Neural crest cell (in vitro differentiated cells): Measurements from ENCODE around the gene CDKL1. TPM values are rescaled to one million over a fixed set of nuclear protein-coding genes. Genes with fewer than 3 reads are reported as not detected.

Experiments used
- DNase-seq: peaks from one replicate; pipeline ENCODE4 v3.0.0; 2021; ENCODE audit warnings: low read depth, mixed read lengths, low spot score
- H3K27ac Mint-ChIP-seq: one replicate; pipeline ENCODE4 v1.8.0; 2021; ENCODE audit warnings: mild to moderate bottlenecking, mixed read lengths; ENCODE audit not compliant: unreplicated experiment
- H3K27me3 Mint-ChIP-seq: 2 replicates; pipeline ENCODE4 v1.8.0; 2021; ENCODE audit warnings: low read depth, mild to moderate bottlenecking, mixed read lengths
- H3K36me3 Mint-ChIP-seq: 2 replicates; pipeline ENCODE4 v1.8.0; 2021; ENCODE audit warnings: low read depth, mild to moderate bottlenecking, mixed read lengths
- H3K4me1 Mint-ChIP-seq: 2 replicates; pipeline ENCODE4 v1.8.0; 2021; ENCODE audit warnings: mixed read lengths
- H3K4me3 Mint-ChIP-seq: one replicate; pipeline ENCODE4 v1.8.0; 2021; ENCODE audit warnings: mild to moderate bottlenecking, mixed read lengths
- H3K9me3 Mint-ChIP-seq: 2 replicates; pipeline ENCODE4 v1.8.0; 2021; ENCODE audit warnings: mixed read lengths
- CTCF ChIP-seq: fragments of 200-600 bp; sonication (generic); conservative IDR thresholded peaks from 2 replicates; pipeline ENCODE4 v1.5.0; 2021; ENCODE audit warnings: antibody characterized with exemption, mild to moderate bottlenecking
- total RNA-seq: library from RNA; stranded (reverse); gene quantifications from 2 replicates; pipeline ENCODE4 v1.2.1, GENCODE V29; 2021

The CDKL1 gene
- total RNA-seq, 1 donor from 2014 or later: 6.1 TPM

- DNase-seq: no peak
- H3K36me3 Mint-ChIP-seq: peaks cover 6% of the 10 kb centered on the region
- peaks cover 24% of the 10 kb centered on the region for H3K4me1 Mint-ChIP-seq
- H3K9me3 Mint-ChIP-seq: no peaks in the 10 kb centered on the region
- no peak for TF ChIP-seq CTCF
- H3K27me3 Mint-ChIP-seq: peaks cover 10% of the 10 kb centered on the region
- peak overlapping the region; percentile 61 for H3K4me3 Mint-ChIP-seq
- H3K27ac Mint-ChIP-seq: no peak overlapping the region
Observed at GRCh38 chr14:50398189-50398580, 1.5 kb upstream of the CDKL1 start.

DNA sequence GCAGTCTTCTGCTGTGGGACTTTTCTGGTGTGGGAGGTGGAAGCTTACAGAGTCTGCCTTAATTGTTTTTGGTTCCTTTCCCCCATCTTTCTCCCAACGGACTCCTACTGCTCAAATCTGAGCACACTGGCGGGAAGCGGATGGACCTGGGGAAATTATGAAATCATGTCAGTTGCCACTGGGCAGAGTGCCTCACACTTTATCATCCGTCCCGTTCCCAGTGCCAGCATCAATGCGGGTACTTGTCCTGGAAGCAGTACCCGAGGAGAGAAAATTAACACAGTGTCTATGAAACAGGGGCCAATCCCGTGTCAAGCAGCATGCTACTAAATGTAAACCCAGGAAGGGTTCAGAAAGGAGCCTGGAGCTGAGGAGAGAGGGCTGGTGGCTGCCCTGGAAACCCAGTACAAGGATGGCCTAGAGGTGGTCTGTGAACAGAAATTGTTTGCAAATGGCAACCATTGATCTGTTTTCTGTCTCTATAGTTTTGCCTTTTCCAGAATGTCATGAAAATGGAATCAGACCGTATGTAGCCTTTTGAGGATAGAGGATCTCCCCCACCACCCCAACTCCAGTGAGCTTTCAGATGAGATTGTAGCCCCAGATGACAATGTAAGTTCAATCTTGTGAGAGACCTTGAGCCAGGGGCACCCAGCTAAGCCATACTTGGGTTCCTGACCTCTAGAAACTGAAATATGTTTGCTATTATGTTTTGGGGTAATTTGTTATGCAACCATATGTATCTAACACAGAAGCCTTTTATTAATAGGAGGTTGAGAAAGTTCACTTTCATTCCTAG lies 908 bp upstream of the CDKL1 start:
- peaks cover 6% of the 10 kb centered on the region for H3K36me3 Mint-ChIP-seq
- peak overlapping the region; percentile 92 for H3K27ac Mint-ChIP-seq
- no peaks in the 10 kb centered on the region for H3K9me3 Mint-ChIP-seq
- H3K4me3 Mint-ChIP-seq: peak overlapping the region; percentile 84
- DNase-seq: peak; percentile 2
- peaks cover 10% of the 10 kb centered on the region for H3K27me3 Mint-ChIP-seq
- TF ChIP-seq CTCF: no peak
- H3K4me1 Mint-ChIP-seq: peaks cover 24% of the 10 kb centered on the region

- no peak for DNase-seq
- Mint-ChIP-seq H3K27ac (no peak overlapping the region), H3K36me3 (peaks cover 6% of the 10 kb centered on the region), H3K27me3 (peaks cover 10% of the 10 kb centered on the region), H3K4me1 (peaks cover 24% of the 10 kb centered on the region), H3K4me3 (peak overlapping the region; percentile 92), H3K9me3 (no peaks in the 10 kb centered on the region)
- no peak for TF ChIP-seq CTCF
Observed at GRCh38 chr14:50395448-50395847, 1.2 kb downstream of the CDKL1 start.

DNA sequence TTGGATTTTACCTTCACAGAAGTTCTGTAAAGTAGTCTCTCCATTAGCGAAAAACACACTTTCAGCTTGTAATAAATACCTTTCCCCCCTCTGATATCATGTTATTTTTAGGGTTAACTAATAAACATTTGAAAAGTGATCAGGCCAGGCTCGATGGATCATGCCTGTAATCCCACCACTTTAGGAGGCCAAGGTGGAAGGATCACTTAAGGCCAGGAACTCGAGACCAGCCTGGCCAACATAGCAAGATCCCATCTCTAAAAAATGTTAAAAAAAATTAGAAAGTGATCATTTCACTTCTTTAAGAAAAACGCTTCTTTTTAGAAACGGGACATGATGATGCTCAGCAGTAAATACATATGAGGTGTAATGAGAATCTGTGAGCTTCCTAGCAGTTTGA lies 2.0 kb downstream of the CDKL1 start:
- DNase-seq: no peak
- Mint-ChIP-seq H3K27me3 (peaks cover 10% of the 10 kb centered on the region), H3K9me3 (no peaks in the 10 kb centered on the region), H3K4me1 (peaks cover 24% of the 10 kb centered on the region), H3K27ac (no peak overlapping the region), H3K36me3 (peaks cover 6% of the 10 kb centered on the region), H3K4me3 (peak overlapping the region; percentile 47)
- no peak for TF ChIP-seq CTCF

DNA sequence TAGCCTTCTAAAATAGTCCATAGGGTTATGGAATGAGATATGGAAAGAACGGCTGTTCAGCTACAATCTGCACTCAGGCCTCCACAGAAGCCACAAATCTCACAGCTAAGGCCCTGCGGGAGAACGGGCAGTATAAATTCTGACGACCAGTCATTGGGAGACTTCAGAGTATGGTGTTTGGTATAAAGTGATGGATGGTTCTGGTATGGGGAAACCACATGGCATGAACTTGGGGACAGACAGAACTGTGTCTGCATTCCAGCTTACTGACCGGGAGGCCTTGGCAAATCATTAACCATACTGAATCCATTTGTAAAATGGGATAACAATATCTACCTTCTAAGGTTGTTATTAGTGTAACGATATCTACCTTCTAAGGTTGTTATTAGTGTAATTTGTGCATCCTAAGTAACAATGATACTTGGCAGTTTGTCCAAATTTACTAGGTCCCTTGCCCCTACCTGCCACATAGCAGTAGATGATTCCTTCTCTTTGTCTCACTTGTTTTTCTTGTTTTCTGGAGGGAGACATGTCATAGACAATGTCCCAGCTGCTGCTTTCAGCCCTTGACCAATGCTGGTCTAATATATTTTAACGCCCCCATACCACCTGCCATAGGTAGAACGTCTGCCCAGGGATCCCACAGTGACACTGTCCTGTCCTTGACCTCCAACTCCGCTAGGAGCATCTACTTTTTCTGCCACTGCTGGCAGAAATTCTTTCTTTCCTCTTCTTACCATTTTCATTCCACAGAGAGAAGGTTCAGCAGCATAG lies 6.8 kb downstream of the CDKL1 start:
- H3K36me3 Mint-ChIP-seq: peaks cover 6% of the 10 kb centered on the region
- no peak overlapping the region for H3K4me3 Mint-ChIP-seq
- H3K27me3 Mint-ChIP-seq: no peaks in the 10 kb centered on the region
- TF ChIP-seq CTCF: no peak
- H3K9me3 Mint-ChIP-seq: no peaks in the 10 kb centered on the region
- H3K4me1 Mint-ChIP-seq: peaks cover 5% of the 10 kb centered on the region
- no peak for DNase-seq
- H3K27ac Mint-ChIP-seq: no peak overlapping the region
